Stimulated activated CD8-positive, alpha-beta memory T cell treated with anti-CD3 and anti-CD28 coated beads, Interleukin-7, amount 100 ng/mL, for 4 hours (primary cell): Measurements from ENCODE around the gene PRMT7.

Source experiments
- DNase-seq, 2 donors: peaks; one replicate each; pipeline ENCODE4 v3.0.0-alpha.2; 2020; ENCODE audit warnings: low read depth in 2 of 2

The PRMT7 gene

DNA sequence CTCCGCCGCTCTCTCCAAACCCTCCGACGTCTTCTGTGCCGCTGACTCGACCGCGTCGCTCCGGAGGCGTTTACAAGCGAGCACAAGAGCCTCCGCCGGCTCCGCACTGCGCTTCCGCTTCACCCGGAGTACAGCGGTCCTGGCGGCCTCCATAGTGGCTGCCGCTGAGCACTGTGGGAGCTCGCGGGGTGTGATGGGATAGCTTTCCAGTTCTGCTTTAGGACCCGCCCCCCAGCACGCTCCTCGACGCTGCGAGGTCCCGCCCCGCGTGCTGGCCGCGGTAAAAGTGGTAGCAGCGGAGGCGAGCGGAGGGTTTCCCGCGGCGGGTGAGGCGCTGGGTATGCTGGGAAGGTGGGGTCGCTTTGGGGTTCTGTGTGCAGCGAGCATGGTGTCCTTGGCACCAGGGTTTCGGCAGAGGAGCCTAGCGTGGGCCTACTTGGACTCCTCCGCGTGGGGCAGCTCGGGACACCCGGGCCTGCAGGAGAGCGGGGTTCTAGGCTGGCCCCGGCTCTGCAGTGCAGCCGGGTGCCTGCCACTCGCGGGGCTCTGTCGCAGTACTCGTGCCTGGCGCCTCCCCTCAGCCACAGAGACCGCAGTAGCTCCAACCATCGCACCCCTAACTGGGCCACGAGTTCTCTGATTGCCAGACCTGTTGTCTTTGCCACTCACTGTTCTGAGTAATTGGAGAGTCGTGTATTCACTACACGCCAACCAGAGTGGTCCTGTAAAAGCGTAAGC is at the start of gene PRMT7, which contains the start of gene SLC7A6OS:
PRMT7 (plus strand) TSS at position 246 of the 738 bp plus-strand sequence. CDS start 4,961 bp downstream, outside the sequence.
SLC7A6OS (minus strand) TSS at position 173 of the 738 bp plus-strand sequence; CDS start at position 153, 20 bp downstream.
- DNase-seq: peak; percentile 81 to 90

GRCh38 chr16:68263559-68264127 is 47.2 kb upstream of the PRMT7 start:
- no peak for DNase-seq

- peak; percentile 64 to 81 for DNase-seq
Measured at GRCh38 chr16:68264128-68265077, 46.4 kb upstream of the PRMT7 start, which contains the start of gene SLC7A6. SLC7A6 (plus strand) TSS chr16:68264526; CDS start chr16:68274727, 10,201 bp downstream.

DNA sequence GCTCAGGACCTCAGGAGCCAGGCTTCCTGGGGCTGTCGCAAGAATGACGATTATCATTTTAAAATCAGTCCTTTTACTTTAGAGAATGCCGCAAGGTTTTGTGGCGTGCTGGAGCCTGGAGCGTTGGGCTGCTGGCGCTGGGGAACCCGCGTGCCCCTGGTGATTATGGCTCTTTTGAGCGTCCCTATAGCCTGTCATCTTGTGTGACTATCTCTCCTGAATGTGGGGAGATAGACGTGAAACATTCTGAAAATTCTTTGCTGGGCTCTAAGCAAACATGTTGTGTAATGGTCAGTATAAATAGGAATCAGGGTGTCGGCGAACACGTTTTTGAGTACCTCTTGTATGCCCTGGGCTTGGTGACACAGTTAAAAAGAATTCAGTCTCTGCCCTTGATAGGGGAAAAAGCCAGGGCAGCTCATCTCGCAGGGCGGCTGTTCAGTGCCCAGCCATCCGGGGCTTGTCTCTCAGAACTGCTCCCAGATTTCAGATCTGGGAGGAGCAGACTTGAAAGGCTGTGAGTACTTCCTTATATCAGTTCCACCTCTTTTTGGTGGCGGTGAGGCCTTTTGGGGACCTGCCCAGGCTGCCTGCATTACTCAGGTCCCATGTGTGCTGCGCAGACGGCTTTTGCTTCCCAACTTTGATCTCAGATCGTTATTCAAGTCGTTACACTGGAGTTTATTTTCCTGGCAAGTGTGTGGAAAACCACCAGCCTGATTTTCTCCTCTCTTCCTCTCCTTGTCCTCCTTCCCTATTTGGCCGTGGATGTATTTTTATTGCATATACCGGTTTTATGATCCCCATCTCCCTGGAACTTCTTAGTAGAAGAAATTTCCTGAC is 45.5 kb upstream of the PRMT7 start:
- DNase-seq: no peak

DNA sequence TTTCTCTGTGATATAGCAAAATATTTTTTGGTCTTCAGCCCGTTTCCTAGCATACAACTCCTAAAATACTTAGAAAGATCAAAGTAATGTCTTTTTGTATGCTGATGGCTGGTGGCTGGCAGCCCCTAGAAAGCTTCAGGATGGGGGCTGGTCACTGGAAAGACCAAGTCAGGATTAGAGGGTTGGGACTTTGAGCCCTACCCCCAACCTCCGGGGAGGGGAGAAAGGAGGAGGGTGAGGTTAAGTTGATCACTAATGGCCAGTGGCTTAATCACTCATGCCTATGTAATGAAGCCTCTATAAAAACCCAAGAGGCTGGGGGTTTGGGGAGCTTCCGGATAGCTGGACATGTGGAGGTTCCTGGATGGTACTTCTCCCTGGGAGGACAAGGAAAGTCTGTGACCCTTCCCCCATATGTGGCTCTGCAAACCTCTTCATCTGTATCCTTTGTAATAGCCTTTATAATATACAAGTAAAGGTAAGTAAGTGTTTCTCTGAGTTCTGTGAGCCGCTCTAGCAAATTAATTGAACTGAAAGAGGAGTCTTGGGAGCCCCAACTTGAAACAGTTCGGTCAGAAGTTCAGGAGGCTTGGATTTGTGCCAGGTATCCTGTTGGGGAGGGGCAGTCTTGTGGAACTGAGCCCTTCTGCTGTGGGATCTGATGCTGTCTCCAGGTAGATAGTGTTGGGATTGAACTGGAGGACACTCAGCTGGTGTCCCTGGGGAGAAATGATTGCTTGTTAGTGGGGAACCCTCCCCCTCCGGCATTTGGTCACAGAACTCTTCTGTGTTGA is 43.0 kb upstream of the PRMT7 start:
- no peak for DNase-seq

DNA sequence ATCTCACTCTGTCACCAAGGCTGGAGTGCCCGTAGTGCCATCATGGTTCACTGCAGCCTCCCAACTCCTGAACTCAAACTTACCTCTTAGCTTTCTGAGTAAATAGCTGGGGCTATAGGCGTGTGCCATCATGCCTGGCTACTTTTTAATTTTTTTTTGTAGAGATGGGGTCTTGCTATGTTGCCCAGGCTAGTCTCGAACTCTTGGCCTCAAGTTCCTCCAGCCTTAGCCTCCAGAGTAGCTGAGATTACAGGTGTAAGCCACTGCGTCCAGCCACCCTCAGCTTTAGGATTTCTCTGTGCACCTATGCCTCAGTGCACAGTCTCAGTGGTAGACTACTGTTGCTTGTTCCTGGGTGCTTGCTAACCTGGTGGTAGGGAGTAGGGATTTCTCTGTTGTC is 41.0 kb upstream of the PRMT7 start:
- no peak for DNase-seq

- no peak for DNase-seq
Measured at GRCh38 chr16:68270353-68270752, 40.5 kb upstream of the PRMT7 start.

DNA sequence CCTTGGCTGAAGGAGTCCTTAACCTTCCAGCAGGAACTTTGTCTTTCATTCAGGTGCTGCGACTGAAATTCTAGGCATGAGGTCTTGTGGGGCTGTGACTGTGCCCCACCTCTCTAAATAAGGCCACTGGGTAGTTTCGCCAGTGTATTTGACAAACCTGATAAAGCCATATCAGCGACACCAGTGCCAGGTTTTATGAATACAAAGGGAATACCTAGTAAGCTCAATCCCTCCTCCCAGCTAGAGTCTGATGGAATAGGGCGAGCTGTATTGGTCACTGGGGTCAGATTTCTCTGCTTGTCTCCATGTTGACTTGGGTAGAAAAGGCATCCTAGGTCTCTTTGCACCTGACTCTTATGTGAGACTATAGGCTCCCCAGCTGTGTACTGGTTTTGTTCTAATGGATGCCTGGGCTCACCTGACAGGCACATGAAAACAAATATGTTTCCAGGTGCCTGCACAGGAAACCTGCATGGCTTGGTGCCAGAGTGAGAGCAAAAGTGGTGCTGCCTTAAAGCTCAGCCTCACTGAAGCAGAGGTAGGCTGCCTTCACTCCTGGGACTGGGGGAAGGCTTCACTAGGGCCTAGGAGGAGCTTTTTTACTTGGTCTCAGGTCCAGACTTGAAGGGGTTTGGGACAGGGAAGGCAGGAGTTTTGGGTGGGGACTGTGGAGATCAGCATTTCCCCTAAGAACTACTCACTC is 38.2 kb upstream of the PRMT7 start:
- DNase-seq: no peak

GRCh38 chr16:68273459-68273858 is 37.4 kb upstream of the PRMT7 start:
- no peak for DNase-seq

- DNase-seq: no peak
Measured at GRCh38 chr16:68273896-68274295, 36.9 kb upstream of the PRMT7 start.

DNA sequence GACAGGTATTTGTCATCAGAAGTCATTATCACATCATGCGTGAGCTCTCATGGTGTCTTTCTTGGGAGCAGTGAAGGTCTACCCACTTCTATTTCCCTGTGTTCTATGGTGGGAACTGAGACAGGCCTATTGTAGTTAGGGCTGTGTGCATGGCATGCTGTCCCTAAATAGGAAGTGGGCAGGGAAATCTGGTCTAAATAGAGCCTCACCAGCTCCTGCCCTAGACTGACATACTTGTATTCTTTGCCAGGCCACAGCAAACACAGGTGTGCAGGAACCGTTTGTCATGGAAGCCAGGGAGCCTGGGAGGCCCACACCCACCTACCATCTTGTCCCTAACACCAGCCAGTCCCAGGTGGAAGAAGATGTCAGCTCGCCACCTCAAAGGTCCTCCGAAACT is 36.4 kb upstream of the PRMT7 start:
- no peak for DNase-seq

DNA sequence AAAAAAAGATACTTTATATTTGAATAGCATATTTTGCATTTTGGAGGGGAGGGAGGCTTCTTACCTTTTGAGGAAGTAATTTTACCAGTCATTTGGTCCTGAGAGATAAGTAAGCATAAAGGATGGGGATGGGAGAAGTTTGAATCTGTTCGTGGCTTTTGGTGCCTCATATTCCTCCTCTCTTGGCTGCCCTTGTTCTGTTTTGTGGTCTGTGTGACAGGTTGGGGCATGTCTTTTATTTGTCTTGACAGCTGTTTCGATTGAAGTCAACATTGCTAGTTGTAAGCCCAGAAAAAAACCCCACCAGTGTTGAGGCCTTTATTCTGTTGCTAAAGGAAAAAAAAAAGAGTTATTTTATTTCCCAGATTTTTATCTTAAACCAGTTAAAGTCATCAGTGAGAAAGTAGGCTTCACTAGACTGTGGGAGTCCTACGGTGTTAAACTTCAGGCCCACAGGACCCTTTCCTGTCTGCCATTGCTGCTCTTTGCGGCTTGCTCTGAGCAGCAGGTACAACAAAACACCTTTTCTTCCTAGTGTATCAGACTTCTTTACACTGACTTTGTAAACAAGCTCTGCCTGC is 35.1 kb upstream of the PRMT7 start:
- DNase-seq: no peak

- no peak for DNase-seq
Measured at GRCh38 chr16:68276223-68276622, 34.6 kb upstream of the PRMT7 start.

- DNase-seq: no peak
Measured at GRCh38 chr16:68279726-68280558, 30.9 kb upstream of the PRMT7 start.

- no peak for DNase-seq
Measured at GRCh38 chr16:68281368-68282063, 29.3 kb upstream of the PRMT7 start.

GRCh38 chr16:68282064-68282452 is 28.8 kb upstream of the PRMT7 start:
- no peak for DNase-seq

DNA sequence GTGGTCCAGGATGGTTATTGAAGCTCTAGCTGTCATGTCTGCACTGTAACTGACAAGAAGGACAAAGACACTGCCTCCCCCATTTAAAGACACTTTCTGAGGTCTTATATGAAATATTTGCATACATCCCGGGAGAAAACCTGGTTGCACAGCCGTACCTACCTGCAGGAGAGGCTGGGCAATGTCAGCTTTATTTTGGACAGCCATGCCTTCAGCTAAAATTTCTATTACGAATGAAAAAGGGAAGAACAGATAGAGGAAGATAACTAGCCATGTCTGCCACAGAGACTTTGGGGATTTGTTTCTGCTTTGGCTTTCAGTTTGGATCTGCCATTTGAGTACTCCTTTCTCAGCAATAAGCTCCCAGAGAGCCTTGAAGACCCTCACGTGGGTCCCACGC is 27.5 kb upstream of the PRMT7 start:
- no peak for DNase-seq
